ENCODE measurements around the gene ADGRA3. TPM values are rescaled to one million over a fixed set of nuclear protein-coding genes. Genes with fewer than 3 reads are reported as not detected.

Gene ADGRA3
- polyA plus RNA-seq, 3 donors = 6.6 to 9.5 (median 8.8) TPM

DNA sequence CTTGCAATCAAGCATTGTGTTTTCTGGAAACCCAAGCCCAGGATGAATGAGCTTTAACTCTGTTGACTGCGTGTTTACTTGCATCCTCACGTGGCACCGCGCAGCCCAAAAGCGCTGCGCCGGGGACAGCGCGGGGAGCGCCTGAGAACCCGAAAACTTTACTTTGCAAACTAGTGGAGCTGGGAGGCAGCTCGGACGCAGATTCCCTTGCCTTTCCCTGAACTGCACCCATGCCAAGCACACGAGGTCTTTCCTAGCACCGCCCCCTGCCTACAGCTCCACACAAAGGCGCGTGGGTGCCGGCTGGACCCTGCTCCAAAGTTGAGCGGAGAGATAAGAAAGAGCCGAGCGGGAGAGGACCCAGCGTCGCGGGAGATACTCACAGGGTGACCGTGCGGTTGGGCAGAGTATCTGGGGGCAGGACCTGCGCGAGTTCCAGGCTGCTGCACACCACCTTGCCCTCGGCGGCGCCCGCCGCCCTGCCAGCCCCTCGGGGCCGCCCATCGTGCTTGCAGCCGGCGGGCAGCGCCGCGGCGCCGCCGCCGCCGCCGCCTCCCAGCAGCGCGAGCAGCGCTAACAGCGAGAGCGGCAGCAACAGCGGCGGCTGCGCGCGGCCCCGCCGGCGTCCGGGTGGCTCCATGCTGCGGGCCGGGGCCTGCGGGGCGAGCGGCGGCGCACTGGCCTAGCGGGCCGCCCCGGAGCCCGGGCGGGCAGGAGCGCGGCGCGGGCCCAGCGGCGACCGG, 550 bp downstream of the ADGRA3 start:
- H3K27ac ChIP-seq (ENCODE audit: low read depth, low read length) = no peak overlapping the region
- WGBS, 3 donors = 0% methylated on average over 44 to 80 of the region's 80 CpGs

DNA sequence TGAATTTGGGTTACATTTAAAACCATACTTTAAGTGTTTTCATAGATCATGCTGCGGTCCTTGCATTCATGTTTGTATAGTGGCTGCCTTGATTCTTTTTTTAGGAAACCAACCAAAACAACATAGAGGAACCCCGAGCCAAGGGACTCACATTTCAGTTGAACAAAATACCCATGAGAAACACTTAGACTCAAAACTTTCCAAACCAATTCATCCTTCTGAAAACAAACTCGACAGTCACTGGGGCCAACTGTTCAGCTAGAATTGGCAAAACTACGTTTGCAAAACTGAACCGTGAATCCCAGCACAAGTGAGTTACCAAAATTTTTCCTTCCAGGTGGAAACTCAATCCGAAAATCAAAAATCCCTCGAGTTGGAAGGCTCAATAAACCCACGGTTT, 1.4 kb downstream of the ADGRA3 start:
- WGBS, 3 donors = 5 to 13% (median 11%) methylated on average over 8 of the region's 8 CpGs
- H3K27ac ChIP-seq (ENCODE audit: low read depth, low read length) = no peak overlapping the region

DNA sequence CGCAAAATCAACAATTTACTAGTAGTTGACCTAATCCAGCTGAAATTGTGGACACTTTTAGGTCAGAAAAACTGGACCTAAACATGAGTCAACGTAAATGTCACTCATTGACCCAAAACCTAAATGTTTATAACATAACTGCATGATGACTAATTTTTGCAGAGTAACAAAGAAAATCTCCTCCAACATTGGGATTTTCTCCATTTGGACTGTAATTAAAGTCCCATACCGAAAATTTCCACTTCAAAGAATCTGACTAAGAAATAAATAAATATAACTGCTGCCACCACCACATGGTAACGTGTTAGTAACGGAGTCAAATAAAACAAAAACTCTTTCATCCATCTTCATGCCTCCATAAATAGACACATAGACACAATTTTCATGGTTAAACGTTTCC, 1.9 kb downstream of the ADGRA3 start:
- H3K27ac ChIP-seq (ENCODE audit: low read depth, low read length) = no peak overlapping the region

DNA sequence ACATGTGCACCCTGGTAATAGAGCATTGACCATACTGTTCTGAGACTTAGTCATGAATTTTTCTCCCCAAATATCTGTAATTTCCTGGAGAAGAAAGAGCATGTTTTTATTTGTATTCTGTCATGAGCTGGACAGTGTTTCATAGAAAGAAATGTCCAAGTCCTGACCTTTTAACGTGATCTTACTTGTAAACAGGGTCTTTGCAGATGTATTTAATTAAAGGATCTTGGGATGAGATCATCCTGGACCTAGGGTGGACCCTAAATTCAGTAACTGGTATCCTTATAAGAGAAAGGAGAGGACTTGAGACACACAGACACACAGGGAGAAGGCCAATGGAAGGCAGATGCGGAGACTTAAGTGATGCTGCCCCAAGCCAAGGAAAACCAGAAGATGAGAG, 3.6 kb downstream of the ADGRA3 start:
- no peak overlapping the region for H3K27ac ChIP-seq (ENCODE audit: low read depth, low read length)
- WGBS, 3 donors = 79 to 82% (median 79%) methylated on average over 2 of the region's 2 CpGs

More for the DNA sequence above, 1.9 kb downstream of the ADGRA3 start:
- 45 to 78% (median 72%) methylated on average over 6 of the region's 6 CpGs for WGBS, 3 donors

DNA sequence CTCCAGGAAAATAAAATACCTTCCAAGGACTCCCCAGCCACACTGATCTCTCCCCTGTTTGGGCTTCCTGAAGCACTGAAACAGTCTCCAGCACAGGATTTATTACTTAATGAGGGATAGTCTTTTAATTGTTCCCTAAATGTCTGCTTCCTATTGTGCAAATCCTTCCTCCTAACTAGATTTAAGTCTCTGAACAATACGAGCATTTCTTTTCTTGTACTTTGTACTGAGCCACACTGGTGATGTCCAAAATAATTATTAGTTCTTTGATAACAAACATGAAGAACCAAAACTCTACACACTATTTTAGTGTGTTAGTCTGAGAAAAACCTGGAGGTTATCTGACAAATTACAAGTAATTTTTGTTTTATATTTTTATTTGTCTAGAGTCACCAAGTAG, 5.1 kb downstream of the ADGRA3 start:
- 21 to 55% (median 51%) methylated on average over 1 of the region's 1 CpG for WGBS, 3 donors
- H3K27ac ChIP-seq (ENCODE audit: low read depth, low read length) = no peak overlapping the region

DNA sequence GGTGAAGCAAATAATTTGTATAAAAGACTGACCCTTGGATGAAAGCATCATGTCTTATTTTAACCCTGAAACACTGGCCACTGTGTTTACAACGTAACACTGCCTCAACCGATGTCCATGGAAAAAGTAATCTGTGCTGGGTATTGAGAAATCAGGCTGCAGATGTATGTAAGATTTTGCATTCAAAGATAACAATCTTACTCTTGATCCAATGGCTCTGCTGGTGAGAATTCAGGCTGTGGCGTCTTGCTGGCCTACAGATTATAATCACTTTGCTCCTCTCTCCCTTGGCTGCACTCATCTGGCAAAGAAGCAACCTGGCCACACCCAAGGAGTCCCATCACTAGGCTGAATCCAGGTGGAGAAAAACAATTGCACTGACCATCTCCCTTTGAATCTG, 7.5 kb downstream of the ADGRA3 start:
- no peak overlapping the region for H3K27ac ChIP-seq (ENCODE audit: low read depth, low read length)
- 54 to 79% (median 59%) methylated on average over 3 of the region's 3 CpGs for WGBS, 3 donors

DNA sequence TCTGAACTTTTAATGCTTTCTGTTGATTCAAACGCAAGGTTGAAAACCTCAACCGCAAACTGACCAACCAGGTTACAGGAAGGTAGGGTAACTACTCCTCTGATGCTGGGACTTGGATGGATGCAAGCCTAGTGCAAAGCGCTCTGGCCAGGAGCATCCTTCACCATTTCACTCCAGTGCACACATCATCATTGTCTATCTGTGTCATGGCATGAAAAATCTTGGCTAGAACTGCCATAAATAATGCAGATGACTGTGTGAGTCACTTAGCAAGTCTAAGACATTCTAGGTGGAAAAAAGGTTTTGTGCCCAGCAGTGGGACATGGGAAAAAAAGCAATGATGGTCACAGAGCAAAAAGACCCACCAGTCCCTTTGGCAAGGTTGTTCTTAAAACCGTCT, 10.9 kb downstream of the ADGRA3 start:
- 94 to 99% (median 98%) methylated on average over 4 of the region's 4 CpGs for WGBS, 3 donors
- no peak overlapping the region for H3K27ac ChIP-seq (ENCODE audit: low read depth, low read length)

DNA sequence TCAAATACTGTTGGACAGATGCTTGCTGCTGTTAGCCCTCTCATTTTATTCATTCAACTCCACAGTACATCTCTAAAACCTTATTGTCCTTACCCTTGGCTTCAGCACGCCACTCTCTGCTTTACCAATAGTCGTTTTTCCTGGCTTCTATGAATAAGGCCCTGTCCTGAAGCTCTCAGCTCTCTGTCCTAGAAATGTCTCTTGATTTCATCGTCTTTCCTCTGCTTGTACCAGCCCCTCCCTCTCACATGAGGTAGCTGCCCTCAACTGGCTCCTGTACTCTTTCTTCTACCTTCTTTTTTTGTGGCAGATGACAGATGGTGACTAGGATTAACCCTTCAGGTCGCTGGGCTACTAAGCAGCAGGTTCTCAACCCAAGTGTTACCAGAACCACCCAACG, 11.4 kb downstream of the ADGRA3 start:
- 77 to 89% (median 84%) methylated on average over 5 of the region's 5 CpGs for WGBS, 3 donors
- H3K27ac ChIP-seq (ENCODE audit: low read depth, low read length) = no peak overlapping the region

DNA sequence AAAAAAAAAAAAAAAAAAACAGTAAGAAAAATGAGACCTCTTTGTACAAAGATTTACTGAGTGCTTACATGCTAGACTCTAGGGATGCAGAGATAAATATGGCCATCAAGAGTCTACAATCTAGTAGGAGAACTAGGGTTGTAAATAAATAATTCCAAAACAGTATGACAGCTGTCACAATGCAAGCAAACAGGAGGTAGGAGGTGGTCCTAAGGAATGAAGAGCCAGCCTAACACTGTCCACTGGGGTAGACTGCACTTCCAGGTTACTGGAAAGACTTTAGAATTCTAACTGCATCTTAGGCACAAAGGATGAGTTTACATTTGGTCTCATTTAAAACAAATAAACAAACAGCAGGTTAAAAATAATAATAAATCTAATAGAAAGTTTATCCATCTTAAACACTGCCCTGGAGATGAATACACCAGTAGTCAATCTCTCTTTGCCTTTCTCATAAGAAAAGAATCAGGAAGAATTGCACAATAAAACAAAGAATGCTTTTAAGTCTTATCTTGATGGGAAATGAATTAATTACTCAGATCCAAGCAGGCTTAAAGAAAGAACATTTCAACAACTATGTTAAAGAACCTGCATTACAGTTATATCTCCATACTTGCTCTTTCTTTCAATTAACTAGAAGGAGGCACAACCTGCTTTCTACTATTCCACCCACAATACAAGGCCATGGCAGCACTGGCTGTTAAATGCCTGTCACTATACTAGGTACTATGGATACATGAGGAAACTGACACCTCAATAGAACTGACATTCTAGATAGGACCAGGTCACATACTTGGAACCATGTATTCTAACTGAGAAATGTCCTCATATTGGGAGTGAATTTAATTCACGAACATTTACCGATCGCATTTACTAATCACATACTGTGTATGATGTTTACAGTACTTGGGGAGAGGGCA, 12.7 kb downstream of the ADGRA3 start:
- 92 to 96% (median 94%) methylated on average over 3 of the region's 3 CpGs for WGBS, 3 donors
- H3K27ac ChIP-seq (ENCODE audit: low read depth, low read length) = no peak overlapping the region

DNA sequence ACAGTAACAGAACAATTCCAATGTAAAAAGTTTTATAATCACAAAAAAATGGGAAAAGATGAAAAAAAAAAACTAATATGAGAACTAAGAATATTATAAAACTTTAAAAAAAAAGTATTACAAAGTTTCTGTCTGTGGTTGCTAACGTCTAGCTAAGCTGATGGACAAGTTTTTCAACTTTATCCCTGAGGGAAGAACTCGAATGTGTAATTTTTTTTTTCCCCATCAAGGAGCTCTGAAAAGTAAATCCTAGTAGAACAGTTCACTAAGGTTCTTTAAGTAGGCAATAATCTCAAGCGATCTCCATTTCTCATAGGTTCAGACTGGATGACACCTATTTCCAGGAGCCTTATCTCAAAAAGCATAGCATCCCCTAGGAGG, 14.2 kb downstream of the ADGRA3 start:
- 38 to 52% (median 49%) methylated on average over 3 of the region's 3 CpGs for WGBS, 3 donors
- H3K27ac ChIP-seq (ENCODE audit: low read depth, low read length) = no peak overlapping the region

DNA sequence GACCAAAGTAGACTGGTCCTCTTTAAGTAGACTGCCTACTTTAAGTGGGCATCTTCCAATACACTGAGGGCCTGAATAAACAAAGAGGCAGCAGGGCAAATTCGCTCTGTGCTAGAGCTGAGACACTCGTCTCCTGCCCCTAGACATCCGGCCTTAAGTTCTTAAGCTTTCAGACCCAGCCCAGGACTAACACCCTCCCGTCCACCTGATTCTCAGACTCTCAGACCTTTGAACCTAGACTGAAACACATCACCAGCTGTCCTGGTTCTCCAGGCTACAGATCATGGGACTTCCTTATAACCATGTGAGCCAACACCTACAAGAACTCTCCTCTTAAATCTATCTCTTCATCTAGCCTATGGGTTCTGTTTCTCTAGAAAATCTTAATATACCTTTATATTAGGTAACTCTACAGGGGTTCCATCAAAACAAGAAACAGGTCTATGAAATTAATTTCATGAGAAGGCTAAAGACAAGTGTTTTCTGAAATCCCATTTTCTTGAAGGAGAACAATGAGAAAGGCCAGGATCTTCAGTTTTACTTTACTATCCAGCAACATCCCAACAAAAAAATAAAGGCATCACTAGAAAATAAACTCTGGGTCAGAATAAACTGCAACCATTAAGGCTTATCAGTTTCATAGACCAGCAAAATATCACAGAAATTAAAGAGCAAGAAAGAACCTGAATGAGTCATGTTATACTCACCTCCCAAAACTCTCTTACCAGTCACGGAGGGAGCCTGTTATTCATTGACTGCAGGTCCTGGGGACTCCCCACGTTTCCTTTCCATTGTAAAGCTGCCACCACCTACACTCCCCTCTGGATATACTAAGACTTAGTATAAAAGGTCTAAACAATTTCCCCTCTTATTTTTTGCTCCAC, 14.8 kb downstream of the ADGRA3 start:
- no peak overlapping the region for H3K27ac ChIP-seq (ENCODE audit: low read depth, low read length)
- 30 to 89% (median 84%) methylated on average over 6 of the region's 6 CpGs for WGBS, 3 donors

DNA sequence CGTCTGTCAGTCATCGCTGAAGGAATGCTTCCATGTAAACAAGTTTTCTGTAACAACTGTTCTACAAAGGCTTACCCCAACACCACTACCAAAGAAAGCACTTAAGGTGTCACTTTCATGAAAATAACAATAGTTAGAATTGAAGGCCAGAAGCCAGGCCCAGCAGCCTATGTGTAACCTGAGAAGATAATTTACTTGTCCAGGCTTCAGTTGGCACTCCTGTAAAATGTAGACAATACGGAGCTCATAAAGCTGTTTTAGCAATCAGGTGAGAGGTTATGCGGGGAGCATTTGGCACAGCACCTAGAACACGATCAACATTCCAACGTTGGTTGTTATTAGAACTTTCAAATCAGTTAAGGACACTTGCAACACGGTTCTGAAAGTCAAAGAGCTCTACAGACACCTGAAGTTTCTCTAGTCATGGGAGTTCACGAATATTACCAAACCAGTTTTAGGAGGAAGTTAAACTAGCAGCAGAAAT, 15.7 kb downstream of the ADGRA3 start:
- H3K27ac ChIP-seq (ENCODE audit: low read depth, low read length) = no peak overlapping the region
- 40 to 60% (median 58%) methylated on average over 8 of the region's 8 CpGs for WGBS, 3 donors

DNA sequence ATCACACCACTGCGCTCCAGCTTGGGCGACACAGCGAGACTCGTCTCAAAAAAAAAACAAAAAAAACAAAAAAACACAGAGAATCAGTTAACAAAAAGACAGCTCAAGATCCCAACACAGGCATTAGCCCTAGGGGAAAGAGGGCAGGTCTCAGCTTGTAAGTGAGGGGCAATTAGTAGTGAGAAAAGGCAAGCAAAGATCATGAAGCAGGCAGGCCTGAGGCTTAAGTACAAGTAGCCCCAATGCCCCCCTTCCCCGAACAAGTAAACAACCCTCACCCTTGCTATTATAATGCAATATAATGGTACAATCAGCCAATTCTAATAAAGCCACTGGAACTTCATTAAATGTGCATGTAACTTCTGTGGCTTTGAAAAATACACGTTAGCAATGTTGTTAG, 17.0 kb downstream of the ADGRA3 start:
- 79 to 86% (median 83%) methylated on average over 6 of the region's 6 CpGs for WGBS, 3 donors

DNA sequence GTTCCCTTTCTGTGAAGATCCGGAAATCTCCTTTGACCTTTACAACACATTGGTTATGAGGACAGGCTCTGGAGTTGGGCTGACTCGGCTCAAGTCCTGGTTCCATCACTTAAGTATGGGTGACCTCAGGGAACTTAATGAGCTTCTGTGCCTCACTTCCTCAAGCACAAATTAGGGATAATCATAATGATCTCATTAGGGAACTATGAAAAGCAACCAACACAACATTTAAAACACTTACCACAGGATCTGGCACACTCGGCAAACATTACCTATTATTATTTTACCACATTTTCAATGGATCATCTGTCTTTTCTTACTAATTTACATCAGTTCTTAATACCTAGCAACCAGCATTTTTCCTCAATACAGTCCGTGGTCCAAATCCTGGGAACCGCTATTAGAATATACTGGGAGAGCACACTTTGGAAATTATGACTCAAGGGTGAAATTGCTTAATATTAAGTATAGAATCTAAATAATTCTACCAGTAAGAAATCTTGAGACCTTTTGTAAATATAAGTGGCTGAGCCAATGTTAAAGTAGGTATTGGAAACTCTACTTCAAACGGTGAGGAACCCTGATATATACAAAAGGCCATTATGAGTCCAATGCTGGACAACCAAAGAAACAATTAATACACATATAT, 19.6 kb downstream of the ADGRA3 start:
- WGBS, 3 donors = 77 to 88% (median 79%) methylated on average over 6 of the region's 6 CpGs

More for the DNA sequence above, 17.0 kb downstream of the ADGRA3 start:
- H3K27ac ChIP-seq (ENCODE audit: low read depth, low read length) = no peak overlapping the region

DNA sequence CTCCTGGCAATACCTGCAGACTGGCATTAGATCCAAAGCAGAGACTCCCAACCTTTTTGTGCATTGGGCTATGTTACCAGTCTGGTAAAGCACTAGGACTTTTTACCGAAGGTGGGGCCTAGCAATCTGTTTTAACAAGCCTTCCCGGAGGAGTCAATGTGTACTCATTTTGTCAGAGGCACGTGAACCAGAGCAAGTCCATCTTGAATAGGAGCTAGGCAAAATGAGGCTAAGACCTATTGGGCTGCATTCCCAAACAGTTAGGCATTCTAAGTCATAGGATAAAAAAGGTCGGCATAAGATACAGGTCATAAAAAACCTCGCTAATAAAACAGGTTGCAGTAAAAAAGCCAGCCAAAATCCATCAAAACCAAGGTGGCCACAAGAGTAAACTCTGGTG, 22.3 kb downstream of the ADGRA3 start:
- WGBS, 3 donors = 90 to 96% (median 95%) methylated on average over 5 of the region's 5 CpGs
- no peak overlapping the region for H3K27ac ChIP-seq (ENCODE audit: low read depth, low read length)

More for the DNA sequence above, 19.6 kb downstream of the ADGRA3 start:
- H3K27ac ChIP-seq (ENCODE audit: low read depth, low read length) = no peak overlapping the region

DNA sequence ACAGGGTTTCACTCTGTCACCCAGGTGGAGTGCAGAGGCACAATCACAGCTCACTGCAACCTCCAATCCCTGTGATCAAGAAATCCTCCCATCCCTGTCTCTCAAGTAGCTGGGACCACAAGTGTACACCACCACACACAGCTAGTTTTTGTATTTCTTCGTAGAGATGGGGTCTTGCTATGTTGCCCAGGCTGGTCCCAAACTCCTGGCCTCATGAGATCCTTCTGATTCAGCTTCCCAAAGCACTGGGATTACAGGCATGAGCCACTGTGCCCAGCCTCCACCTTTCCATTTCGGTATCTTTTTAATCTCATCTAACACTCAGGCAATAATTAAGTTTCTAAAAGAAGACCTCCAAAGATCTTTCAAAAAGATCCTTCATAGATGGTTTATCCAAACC, 22.9 kb downstream of the ADGRA3 start:
- 93 to 98% (median 96%) methylated on average over 2 of the region's 2 CpGs for WGBS, 3 donors
- no peak overlapping the region for H3K27ac ChIP-seq (ENCODE audit: low read depth, low read length)

DNA sequence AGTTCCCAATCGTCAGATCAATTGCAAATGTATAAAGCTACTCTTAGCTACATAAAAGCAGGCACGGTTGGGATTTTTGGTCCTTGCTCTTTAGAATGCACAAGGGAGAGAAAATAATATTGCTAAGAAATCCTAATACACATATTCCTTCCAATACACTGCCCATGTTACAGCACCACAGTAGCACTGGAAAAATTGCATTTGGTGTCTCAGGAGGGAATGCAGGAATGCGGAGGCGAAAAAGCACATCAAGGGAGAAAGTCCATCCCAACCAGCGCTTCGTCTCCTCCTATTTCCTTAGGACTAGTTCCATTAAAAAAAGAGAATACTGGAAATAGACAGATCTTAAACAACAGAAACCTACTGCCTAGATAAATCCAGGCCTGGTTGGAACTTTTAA, 23.9 kb downstream of the ADGRA3 start:
- H3K27ac ChIP-seq (ENCODE audit: low read depth, low read length) = no peak overlapping the region
- WGBS, 3 donors = 81 to 90% (median 88%) methylated on average over 6 of the region's 6 CpGs

DNA sequence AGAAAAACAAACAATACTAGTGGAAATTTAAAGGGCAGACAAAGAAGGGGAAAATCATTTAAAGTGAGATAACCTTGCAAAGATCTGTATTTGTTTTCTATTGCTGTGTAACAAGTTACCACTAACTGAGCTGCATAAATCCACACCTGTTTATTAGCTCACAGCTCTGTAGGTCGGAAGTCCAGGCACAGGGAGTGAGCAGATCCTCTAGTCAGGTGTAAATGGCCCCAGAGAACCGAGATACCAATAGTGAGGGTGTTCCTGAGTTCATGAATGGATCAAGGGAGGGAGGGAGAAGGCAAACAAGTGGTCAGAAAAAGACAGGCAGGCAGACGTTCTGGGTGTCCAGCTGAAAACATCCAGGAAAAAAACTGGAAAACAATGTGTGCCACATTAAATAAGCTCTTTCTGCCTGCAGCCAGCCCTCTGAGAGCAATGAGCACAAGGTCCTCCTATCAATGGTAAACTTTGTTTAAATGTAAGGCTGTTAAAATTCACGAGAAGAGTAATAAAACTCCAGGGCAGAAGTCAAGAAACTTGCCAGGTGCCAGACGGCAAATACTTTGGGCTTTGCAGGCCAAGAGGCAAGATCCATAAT, 25.0 kb downstream of the ADGRA3 start:
- no peak overlapping the region for H3K27ac ChIP-seq (ENCODE audit: low read depth, low read length)
- WGBS, 3 donors = 30 to 82% (median 68%) methylated on average over 5 of the region's 5 CpGs
